Measurements from ENCODE around the gene LEKR1. TPM values are rescaled to one million over a fixed set of nuclear protein-coding genes. Genes with fewer than 3 reads are reported as not detected.

The LEKR1 gene
- total RNA-seq (4.6 and 4.7 TPM in 2 replicates), polyA plus RNA-seq (0.94 and 1.6 TPM in 2 replicates), polyA minus RNA-seq (14.1 and 28.6 TPM in 2 replicates)
- 3.8 TPM for total RNA-seq (2013)

GRCh38 chr3:156826144-156826895, at the start of gene LEKR1:
Gene LEKR1, plus strand, starts transcription at chr3:156826353. Its CDS starts 2,977 bp downstream, at chr3:156829330.
- peak within 1 kb of the TSS; percentile 96 for H3K27ac Mint-ChIP-seq
- no peaks in the 10 kb centered on the region for H3K27me3 ChIP-seq (replicated peaks in 1 of 4; ENCODE audit: control extremely low read depth in 1 of 4, control insufficient read depth in 3 of 4, insufficient read depth in 4 of 4, low read length in 3 of 4)
- H3K36me3 ChIP-seq (replicated peaks in 1 of 2; ENCODE audit: control extremely low read depth in 1 of 2, control insufficient read depth in 1 of 2, extremely low read depth in 1 of 2, insufficient read depth in 2 of 2, low read length in 1 of 2), result no peaks in the 10 kb centered on the region
- WGBS (ENCODE audit: insufficient coverage), result under 1% methylated on average over 54 of the region's 63 CpGs
- peak; percentile 80 for DNase-seq
- no peaks in the 10 kb centered on the region for H3K27me3 Mint-ChIP-seq
- no peaks in the 10 kb centered on the region for H3K9me3 Mint-ChIP-seq (ENCODE audit: insufficient read depth)
- H3K4me1 Mint-ChIP-seq, result peaks cover 24% of the 10 kb centered on the region
- ChIA-PET CTCF (interaction anchor here (1.1 to 1.8 kb wide), 3 partner anchors 9 to 254 kb away, joined by 3 to 5 read pairs (median 3); partner anchors contain the start of gene TIPARP), POLR2A (interaction anchor here (0.6 to 2.7 kb wide), 3 partner anchors 9 to 255 kb away, joined by 3 to 9 read pairs (median 3); no protein-coding TSS in a partner anchor)
- peaks cover 12 to 14% of the 10 kb centered on the region in 2 donors for H3K4me1 ChIP-seq (ENCODE audit: control insufficient read depth in 2 of 2, insufficient read depth in 2 of 2, low read length in 2 of 2)
- H3K9me3 ChIP-seq (ENCODE audit: control extremely low read depth in 1 of 3, control insufficient read depth in 2 of 3, insufficient read depth in 1 of 3, low read length in 2 of 3), result no peaks in the 10 kb centered on the region
- peak within 1 kb of the TSS; percentile 82 to 97 for H3K27ac ChIP-seq (ENCODE audit: low read length in 2 of 2)
- H2AFZ ChIP-seq (ENCODE audit: insufficient read depth, low read depth, low read length, poor library complexity, severe bottlenecking), result peak within 1 kb of the TSS; percentile 87
- H3K79me2 ChIP-seq (ENCODE audit: control insufficient read depth, insufficient read depth, low read length), result no peaks in the 10 kb centered on the region
- peak within 1 kb of the TSS; percentile 91 for H3K9ac ChIP-seq (ENCODE audit: low read length)
- H4K20me1 ChIP-seq (ENCODE audit: control insufficient read depth, insufficient read depth, low read length, poor library complexity, severe bottlenecking), result no peaks in the 10 kb centered on the region
- H3K4me3 Mint-ChIP-seq, result peak within 1 kb of the TSS; percentile 93
- intact Hi-C loops (cut with micrococcal nuclease), result loop anchor here (1.0 to 2.0 kb wide), 3 partner anchors 9 to 348 kb away; no protein-coding TSS in a partner anchor
- TF ChIP-seq EZH2 (IDR thresholded peaks at IDR 0.05; ENCODE audit: borderline replicate concordance, insufficient read depth, low read depth, low read length, poor library complexity, severe bottlenecking), result no peak
- no peak for TF ChIP-seq CTCF (IDR thresholded peaks at IDR 0.05)
- peak within 1 kb of the TSS; percentile 90 for H3K4me2 ChIP-seq (replicated peaks; ENCODE audit: low read depth, low read length, poor library complexity, severe bottlenecking)
- ATAC-seq (ENCODE audit: low read depth), result peak; percentile 73
- H3K4me3 ChIP-seq (ENCODE audit: control extremely low read depth in 1 of 5, extremely low read depth in 1 of 5, insufficient read depth in 1 of 5, low read depth in 2 of 5, low read length in 4 of 5), result peak within 1 kb of the TSS; percentile 72 to 87 (median 77)

- Histone ChIP-seq H3K4me3 (ENCODE audit: control extremely low read depth in 1 of 5, extremely low read depth in 1 of 5, insufficient read depth in 1 of 5, low read depth in 2 of 5, low read length in 4 of 5) (no peak overlapping the region), H3K27ac (ENCODE audit: low read length in 2 of 2) (no peak overlapping the region), H3K9ac (ENCODE audit: low read length) (no peak overlapping the region), H2AFZ (ENCODE audit: insufficient read depth, low read depth, low read length, poor library complexity, severe bottlenecking) (no peak overlapping the region), H3K27me3 (replicated peaks in 1 of 4; ENCODE audit: control extremely low read depth in 1 of 4, control insufficient read depth in 3 of 4, insufficient read depth in 4 of 4, low read length in 3 of 4) (no peaks in the 10 kb centered on the region), H3K79me2 (ENCODE audit: control insufficient read depth, insufficient read depth, low read length) (no peaks in the 10 kb centered on the region), H3K36me3 (replicated peaks in 1 of 2; ENCODE audit: control extremely low read depth in 1 of 2, control insufficient read depth in 1 of 2, extremely low read depth in 1 of 2, insufficient read depth in 2 of 2, low read length in 1 of 2) (no peaks in the 10 kb centered on the region), H3K4me1 (ENCODE audit: control insufficient read depth in 2 of 2, insufficient read depth in 2 of 2, low read length in 2 of 2) (no peaks in the 10 kb centered on the region), H3K4me2 (replicated peaks; ENCODE audit: low read depth, low read length, poor library complexity, severe bottlenecking) (no peak overlapping the region), H4K20me1 (ENCODE audit: control insufficient read depth, insufficient read depth, low read length, poor library complexity, severe bottlenecking) (no peaks in the 10 kb centered on the region), H3K9me3 (ENCODE audit: control extremely low read depth in 1 of 3, control insufficient read depth in 2 of 3, insufficient read depth in 1 of 3, low read length in 2 of 3) (no peaks in the 10 kb centered on the region)
- intact Hi-C loops (cut with micrococcal nuclease), result no loop called here
- ATAC-seq (ENCODE audit: low read depth), result no peak
- TF ChIP-seq EZH2 (IDR thresholded peaks at IDR 0.05; ENCODE audit: borderline replicate concordance, insufficient read depth, low read depth, low read length, poor library complexity, severe bottlenecking) (no peak), CTCF (IDR thresholded peaks at IDR 0.05) (no peak)
- no peaks in the 10 kb centered on the region for H3K4me1 Mint-ChIP-seq
- H3K27me3 Mint-ChIP-seq, result no peaks in the 10 kb centered on the region
- ChIA-PET POLR2A (no interaction called here), CTCF (no interaction called here)
- H3K4me3 Mint-ChIP-seq, result no peak overlapping the region
- no peak for DNase-seq
- H3K9me3 Mint-ChIP-seq (ENCODE audit: insufficient read depth), result no peaks in the 10 kb centered on the region
- H3K27ac Mint-ChIP-seq, result no peak overlapping the region
These were observed 49.3 kb upstream of the LEKR1 start for GRCh38 chr3:156776871-156777270.
